NT2/D1 (cell line): ENCODE measurements around the gene CCDC59.

Experiments
- SUZ12 ChIP-seq: IDR thresholded peaks from 2 replicates; pipeline ENCODE4 v1.6.1; 2011; ENCODE audit not compliant: insufficient read length, insufficient read depth; ENCODE audit errors: extremely low read depth
- YY1 ChIP-seq: IDR thresholded peaks from 2 replicates; pipeline ENCODE4 v1.6.1; 2011; ENCODE audit not compliant: insufficient read length, insufficient read depth
- ZNF274 ChIP-seq: IDR thresholded peaks from 2 replicates; pipeline ENCODE4 v1.6.1; 2011; ENCODE audit warnings: mild to moderate bottlenecking, low read depth, low read length

DNA sequence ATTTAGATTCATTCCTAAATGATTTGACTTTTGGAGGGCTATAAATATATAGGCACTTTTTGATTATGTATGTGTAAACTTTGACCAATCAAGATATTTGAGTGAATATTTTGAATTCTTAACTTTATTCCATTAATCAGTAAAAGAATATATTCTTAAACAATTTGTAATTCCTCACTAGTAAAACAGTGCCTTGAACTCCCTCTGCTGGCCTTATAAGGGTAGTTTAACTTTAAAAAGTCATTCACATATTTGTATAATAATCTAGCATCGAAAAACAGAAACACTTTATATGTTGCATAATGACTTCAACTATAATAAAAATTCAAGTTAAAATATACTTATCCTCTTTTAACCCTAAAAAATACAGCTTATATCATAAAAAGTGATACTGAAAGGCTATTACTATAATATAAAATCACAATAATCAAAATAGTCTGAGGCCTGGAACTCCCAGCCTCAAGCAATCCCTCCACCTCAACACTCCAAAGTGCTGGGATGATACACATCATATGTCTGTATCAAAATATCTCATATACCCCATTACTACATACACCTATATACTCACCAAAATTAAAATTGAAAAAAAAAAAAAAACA is 31.2 kb downstream of the CCDC59 start:
- TF ChIP-seq YY1 (no peak), SUZ12 (no peak), ZNF274 (no peak)
